GM19463 (cell line): ENCODE measurements around the gene RAVER1.

ENCODE experiments used
- ATAC-seq: cut with Tn5 transposase; IDR thresholded peaks from one replicate; pipeline ENCODE4 v1.9.1; 2021; ENCODE audit warnings: mild to moderate bottlenecking, moderate library complexity; ENCODE audit not compliant: unreplicated experiment

The RAVER1 gene

GRCh38 chr19:10270616-10271394 lies 62.5 kb downstream of the RAVER1 start, which contains the start of gene ICAM1:
TSS of gene ICAM1 (plus strand) at chr19:10271120. CDS start at chr19:10271160, 40 bp downstream.
- ATAC-seq: peak; percentile 48

- peak; percentile 24 for ATAC-seq
Measured at GRCh38 chr19:10270180-10270615, 63.1 kb downstream of the RAVER1 start.

GRCh38 chr19:10269333-10270179 lies 63.8 kb downstream of the RAVER1 start:
- no peak for ATAC-seq

GRCh38 chr19:10268071-10268470 lies 65.3 kb downstream of the RAVER1 start:
- no peak for ATAC-seq

GRCh38 chr19:10266706-10267105 lies 66.6 kb downstream of the RAVER1 start:
- ATAC-seq: no peak
